Measurements from ENCODE around the gene MRPS25.

The MRPS25 gene

DNA sequence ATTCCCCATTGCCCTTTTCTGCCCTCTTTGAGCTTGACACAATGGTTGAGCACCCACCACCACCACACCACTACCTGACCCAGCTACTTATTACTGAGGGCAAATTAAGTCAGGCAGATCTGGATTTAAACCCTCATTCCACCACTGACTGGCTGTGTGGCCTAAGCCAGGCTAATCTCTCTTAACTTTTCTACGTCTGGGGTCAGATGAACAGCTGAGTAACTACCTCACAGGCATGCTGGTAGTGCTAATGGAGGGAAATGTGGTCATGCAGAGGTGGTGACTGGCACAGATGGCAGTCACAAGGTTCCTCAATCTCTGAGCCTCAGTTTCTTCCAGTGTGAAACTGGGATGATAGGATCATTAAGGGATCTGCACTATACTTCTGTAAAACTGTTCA, 4.3 kb upstream of the MRPS25 start:
- no peak overlapping the region for H3K9ac ChIP-seq (ENCODE audit: low read length)
- H3K27ac ChIP-seq (ENCODE audit: low read length): no peak overlapping the region
- no peaks in the 10 kb centered on the region for H3K27me3 ChIP-seq (ENCODE audit: low read depth, low read length)
- TF ChIP-seq, protein P1, sequence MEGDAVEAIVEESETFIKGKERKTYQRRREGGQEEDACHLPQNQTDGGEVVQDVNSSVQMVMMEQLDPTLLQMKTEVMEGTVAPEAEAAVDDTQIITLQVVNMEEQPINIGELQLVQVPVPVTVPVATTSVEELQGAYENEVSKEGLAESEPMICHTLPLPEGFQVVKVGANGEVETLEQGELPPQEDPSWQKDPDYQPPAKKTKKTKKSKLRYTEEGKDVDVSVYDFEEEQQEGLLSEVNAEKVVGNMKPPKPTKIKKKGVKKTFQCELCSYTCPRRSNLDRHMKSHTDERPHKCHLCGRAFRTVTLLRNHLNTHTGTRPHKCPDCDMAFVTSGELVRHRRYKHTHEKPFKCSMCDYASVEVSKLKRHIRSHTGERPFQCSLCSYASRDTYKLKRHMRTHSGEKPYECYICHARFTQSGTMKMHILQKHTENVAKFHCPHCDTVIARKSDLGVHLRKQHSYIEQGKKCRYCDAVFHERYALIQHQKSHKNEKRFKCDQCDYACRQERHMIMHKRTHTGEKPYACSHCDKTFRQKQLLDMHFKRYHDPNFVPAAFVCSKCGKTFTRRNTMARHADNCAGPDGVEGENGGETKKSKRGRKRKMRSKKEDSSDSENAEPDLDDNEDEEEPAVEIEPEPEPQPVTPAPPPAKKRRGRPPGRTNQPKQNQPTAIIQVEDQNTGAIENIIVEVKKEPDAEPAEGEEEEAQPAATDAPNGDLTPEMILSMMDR (IDR thresholded peaks at IDR 0.05; ENCODE audit: low read depth, low read length): no peak
- no peak for TF ChIP-seq EZH2phosphoT487 (IDR thresholded peaks at IDR 0.05; ENCODE audit: low read depth)
- H4K20me1 ChIP-seq (ENCODE audit: insufficient read depth, low read length): 0 out of 2 replicates have a peak, but pooled peaks cover 3% of the 10 kb centered on the region
- no peak overlapping the region for H3K4me3 ChIP-seq (ENCODE audit: low read length)
- H3K4me1 ChIP-seq (ENCODE audit: low read length): peaks cover 4% of the 10 kb centered on the region
- H3K79me2 ChIP-seq (ENCODE audit: low read length): peaks cover 7% of the 10 kb centered on the region
- H3K4me2 ChIP-seq (ENCODE audit: low read length): no peak overlapping the region
- peaks cover 27% of the 10 kb centered on the region for H3K36me3 ChIP-seq (replicated peaks; ENCODE audit: low read depth, low read length)
- H3K9me3 ChIP-seq (ENCODE audit: insufficient read depth, low read length): no peaks in the 10 kb centered on the region
- no peak overlapping the region for H2AFZ ChIP-seq (ENCODE audit: low read depth, low read length)

DNA sequence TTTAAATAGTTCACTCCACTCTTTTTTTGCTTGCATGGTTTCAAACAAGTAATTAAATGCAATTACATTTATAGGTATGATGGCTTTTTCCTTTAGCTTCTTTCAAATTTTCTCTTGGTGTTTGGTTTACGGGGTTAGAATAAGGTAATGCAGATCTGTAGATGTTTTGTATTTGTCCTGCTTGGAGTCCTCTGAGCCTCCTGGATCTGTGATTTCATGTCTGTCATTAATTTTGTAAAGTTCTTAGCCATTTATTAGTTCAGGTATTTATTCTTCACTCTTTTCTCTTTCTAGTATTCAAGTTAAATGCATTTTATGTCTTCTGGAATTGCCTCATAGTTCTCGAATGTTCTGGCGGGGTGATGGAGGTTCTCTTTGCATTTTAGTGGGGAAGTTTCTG, 1.4 kb upstream of the MRPS25 start:
- H3K27me3 ChIP-seq (ENCODE audit: low read depth, low read length): no peaks in the 10 kb centered on the region
- H3K36me3 ChIP-seq (replicated peaks; ENCODE audit: low read depth, low read length): peaks cover 20% of the 10 kb centered on the region
- H2AFZ ChIP-seq (ENCODE audit: low read depth, low read length): no peak overlapping the region
- H3K27ac ChIP-seq (ENCODE audit: low read length): no peak overlapping the region
- no peaks in the 10 kb centered on the region for H3K9me3 ChIP-seq (ENCODE audit: insufficient read depth, low read length)
- TF ChIP-seq EZH2phosphoT487 (IDR thresholded peaks at IDR 0.05; ENCODE audit: low read depth): no peak
- TF ChIP-seq, protein P1 (IDR thresholded peaks at IDR 0.05; ENCODE audit: low read depth, low read length): no peak
- peaks cover 15% of the 10 kb centered on the region; the same call in 1 of the 2 replicates for H4K20me1 ChIP-seq (ENCODE audit: insufficient read depth, low read length)
- H3K4me2 ChIP-seq (ENCODE audit: low read length): no peak overlapping the region
- H3K4me1 ChIP-seq (ENCODE audit: low read length): peaks cover 17% of the 10 kb centered on the region
- no peak overlapping the region for H3K4me3 ChIP-seq (ENCODE audit: low read length)
- H3K79me2 ChIP-seq (ENCODE audit: low read length): peaks cover 24% of the 10 kb centered on the region
- no peak overlapping the region for H3K9ac ChIP-seq (ENCODE audit: low read length)

DNA sequence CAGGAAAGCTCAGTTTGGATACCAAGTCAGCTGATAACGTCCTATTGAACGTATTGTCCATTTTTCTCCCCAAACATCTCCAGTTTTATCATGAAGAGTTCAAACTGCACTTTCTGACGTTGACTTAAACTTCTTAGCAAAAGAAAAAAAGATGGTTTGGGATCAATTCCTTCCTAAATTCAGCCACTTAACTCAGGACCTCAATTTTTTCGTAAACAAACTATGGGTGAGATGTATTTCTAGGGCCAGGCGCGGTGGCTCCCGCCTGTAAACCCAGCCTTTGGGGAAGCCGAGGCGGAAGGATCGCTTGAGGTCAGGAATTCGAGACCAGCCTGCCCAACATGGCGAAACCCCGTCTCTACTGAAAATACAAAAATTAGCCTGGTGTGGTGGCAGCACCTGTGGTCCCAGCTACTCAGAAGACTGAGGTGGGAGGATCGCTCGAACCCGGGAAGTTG, 464 bp upstream of the MRPS25 start:
- peak overlapping the region; percentile 92 for H3K4me2 ChIP-seq (ENCODE audit: low read length)
- peaks cover 29% of the 10 kb centered on the region for H3K79me2 ChIP-seq (ENCODE audit: low read length)
- no peaks in the 10 kb centered on the region for H3K9me3 ChIP-seq (ENCODE audit: insufficient read depth, low read length)
- H3K36me3 ChIP-seq (replicated peaks; ENCODE audit: low read depth, low read length): peaks cover 16% of the 10 kb centered on the region
- no peak for TF ChIP-seq EZH2phosphoT487 (IDR thresholded peaks at IDR 0.05; ENCODE audit: low read depth)
- TF ChIP-seq, protein P1 (IDR thresholded peaks at IDR 0.05; ENCODE audit: low read depth, low read length): no peak
- H3K9ac ChIP-seq (ENCODE audit: low read length): peak overlapping the region; percentile 87
- H3K27ac ChIP-seq (ENCODE audit: low read length): no peak overlapping the region
- peaks cover 15% of the 10 kb centered on the region; the same call in 1 of the 2 replicates for H4K20me1 ChIP-seq (ENCODE audit: insufficient read depth, low read length)
- H3K27me3 ChIP-seq (ENCODE audit: low read depth, low read length): no peaks in the 10 kb centered on the region
- peak overlapping the region; percentile 88 for H3K4me3 ChIP-seq (ENCODE audit: low read length)
- H2AFZ ChIP-seq (ENCODE audit: low read depth, low read length): peak overlapping the region; percentile 99
- H3K4me1 ChIP-seq (ENCODE audit: low read length): peaks cover 17% of the 10 kb centered on the region

DNA sequence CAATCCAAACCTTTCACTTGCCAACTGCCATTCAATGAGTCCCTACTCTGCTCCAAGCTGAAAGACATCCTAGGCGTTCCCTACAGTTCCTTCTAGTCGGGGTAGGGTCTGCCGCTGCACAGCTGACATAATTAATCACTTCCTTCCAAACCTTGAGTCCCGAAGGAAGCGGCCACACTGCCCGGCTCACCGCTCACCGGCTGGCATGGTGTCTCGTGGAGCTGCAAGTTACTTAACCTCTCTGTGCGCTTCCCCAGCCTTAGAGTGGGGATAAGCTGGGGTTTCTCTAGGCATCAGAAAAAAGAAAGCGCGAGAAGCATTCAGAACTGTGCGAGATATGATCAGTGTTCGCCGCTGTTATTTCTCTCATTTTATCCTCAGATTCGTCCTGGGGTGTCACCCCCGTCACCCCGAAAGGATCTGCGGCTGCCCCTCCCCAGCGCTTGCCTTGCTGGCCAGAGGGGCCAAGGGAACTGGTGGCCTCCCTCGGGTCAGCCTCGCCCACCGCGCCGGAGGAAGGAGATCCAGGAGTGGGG, 748 bp downstream of the MRPS25 start:
- peak overlapping the region; percentile 39; the same call in 1 of the 2 replicates for H3K27ac ChIP-seq (ENCODE audit: low read length)

More for the DNA sequence above, 748 bp downstream of the MRPS25 start:
- Histone ChIP-seq H3K4me3 (ENCODE audit: low read length) (peak overlapping the region; percentile 88), H4K20me1 (ENCODE audit: insufficient read depth, low read length) (peaks cover 15% of the 10 kb centered on the region; the same call in 1 of the 2 replicates), H3K79me2 (ENCODE audit: low read length) (peaks cover 39% of the 10 kb centered on the region), H3K4me1 (ENCODE audit: low read length) (peaks cover 17% of the 10 kb centered on the region), H3K27me3 (ENCODE audit: low read depth, low read length) (no peaks in the 10 kb centered on the region), H3K9me3 (ENCODE audit: insufficient read depth, low read length) (no peaks in the 10 kb centered on the region), H3K4me2 (ENCODE audit: low read length) (peak overlapping the region; percentile 92), H2AFZ (ENCODE audit: low read depth, low read length) (0 out of 2 replicates have a peak overlapping the region, but pooled peaks have one; percentile 44), H3K36me3 (replicated peaks; ENCODE audit: low read depth, low read length) (peaks cover 15% of the 10 kb centered on the region), H3K9ac (ENCODE audit: low read length) (peak overlapping the region; percentile 87)
- TF ChIP-seq, protein P1 (IDR thresholded peaks at IDR 0.05; ENCODE audit: low read depth, low read length): no peak

Data from OCI-LY3 (cell line).